Activated naive CD8-positive, alpha-beta T cell treated with anti-CD3 and anti-CD28 coated beads, Interleukin-2, amount 50 U/mL, for 16 hours (primary cell): Measurements from ENCODE around the gene TMEM238.
A peak's percentile ranks its signal among the peaks of the same experiment; 100 is the strongest.
"Not testable (repeated sequence)": the region's sequence is repeated elsewhere in the genome, so short reads cannot be mapped to it uniquely, and the experiment has no call there.

Experiments used
- DNase-seq: peaks from one replicate; pipeline ENCODE4 v3.0.0-alpha.2; 2020; ENCODE audit warnings: low read depth, low spot score

TMEM238 gene

GRCh38 chr19:55384131-55384919 is at the start of gene TMEM238:
Gene TMEM238 (minus strand): TSS chr19:55384292. CDS start chr19:55384259, 33 bp downstream.
- DNase-seq = no peak

- no peak for DNase-seq
Measured at GRCh38 chr19:55433292-55433691, 49.2 kb upstream of the TMEM238 start.

- DNase-seq = no peak
Measured at GRCh38 chr19:55432241-55432959, 48.3 kb upstream of the TMEM238 start.

GRCh38 chr19:55431183-55431582 is 47.1 kb upstream of the TMEM238 start:
- DNase-seq = no peak

- DNase-seq = no peak
Measured at GRCh38 chr19:55426042-55426441, 42.0 kb upstream of the TMEM238 start.

- no peak for DNase-seq
Measured at GRCh38 chr19:55424518-55424917, 40.4 kb upstream of the TMEM238 start.

- no peak for DNase-seq
Measured at GRCh38 chr19:55423225-55424005, 39.3 kb upstream of the TMEM238 start.

GRCh38 chr19:55421281-55421680 is 37.2 kb upstream of the TMEM238 start:
- DNase-seq = not testable (repeated sequence)

GRCh38 chr19:55419624-55420236 is 35.6 kb upstream of the TMEM238 start:
- no peak for DNase-seq

GRCh38 chr19:55419103-55419502 is 35.0 kb upstream of the TMEM238 start:
- no peak for DNase-seq

GRCh38 chr19:55418185-55418584 is 34.1 kb upstream of the TMEM238 start:
- peak; percentile 16 for DNase-seq

- no peak for DNase-seq
Measured at GRCh38 chr19:55410168-55410567, 26.1 kb upstream of the TMEM238 start.

GRCh38 chr19:55409179-55409578 is 25.1 kb upstream of the TMEM238 start:
- DNase-seq = not testable (repeated sequence)

GRCh38 chr19:55408533-55408872 is 24.4 kb upstream of the TMEM238 start:
- no peak for DNase-seq

- peak; percentile 91 for DNase-seq
Measured at GRCh38 chr19:55407800-55408532, 23.9 kb upstream of the TMEM238 start.

GRCh38 chr19:55407550-55407799 is 23.4 kb upstream of the TMEM238 start, which contains the start of gene UBE2S:
Gene UBE2S (minus strand): TSS chr19:55407788. CDS start chr19:55407589, 199 bp downstream.
- not testable (repeated sequence) for DNase-seq

GRCh38 chr19:55406826-55407549 is 22.9 kb upstream of the TMEM238 start:
- no peak for DNase-seq

- no peak for DNase-seq
Measured at GRCh38 chr19:55406091-55406825, 22.2 kb upstream of the TMEM238 start.

- no peak for DNase-seq
Measured at GRCh38 chr19:55405638-55406037, 21.5 kb upstream of the TMEM238 start.

- no peak for DNase-seq
Measured at GRCh38 chr19:55402509-55402908, 18.4 kb upstream of the TMEM238 start.
